Fibroblast of the aortic adventitia (primary cell): ENCODE results near the gene SUSD1. TPM values are rescaled to one million over a fixed set of nuclear protein-coding genes. Genes with fewer than 3 reads are reported as not detected.

Experiments
- DNase-seq: peaks from one replicate; pipeline ENCODE4 v3.0.0-alpha.2; 2010; ENCODE audit warnings: low read depth
- H3K4me3 ChIP-seq: 2 replicates; pipeline ENCODE4 v1.5.1; 2011; ENCODE audit warnings: low read depth, mild to moderate bottlenecking, control low read depth, low read length, moderate library complexity
- CTCF ChIP-seq: IDR thresholded peaks from 2 replicates; pipeline ENCODE4 v1.5.1; 2011; ENCODE audit warnings: mild to moderate bottlenecking, low read length, control low read depth, inconsistent platforms; ENCODE audit not compliant: insufficient read depth
- total RNA-seq: library from RNA; depleted of rRNA; stranded (reverse); fragments of >200 nt; gene quantifications from 2 replicates; pipeline ENCODE4 v1.2.3, GENCODE V29; 2012; ENCODE audit warnings: low replicate concordance

The SUSD1 gene
- total RNA-seq, 1 donor: 16.4 TPM

- TF ChIP-seq CTCF: no peak
- DNase-seq: no peak
Measured at GRCh38 chr9:112054916-112055315, 120.2 kb downstream of the SUSD1 start.

GRCh38 chr9:112051812-112052211 lies 123.3 kb downstream of the SUSD1 start:
- no peak for TF ChIP-seq CTCF
- no peak overlapping the region for H3K4me3 ChIP-seq
- DNase-seq: peak; percentile 86

More at GRCh38 chr9:112054916-112055315, 120.2 kb downstream of the SUSD1 start:
- no peak overlapping the region for H3K4me3 ChIP-seq

DNA sequence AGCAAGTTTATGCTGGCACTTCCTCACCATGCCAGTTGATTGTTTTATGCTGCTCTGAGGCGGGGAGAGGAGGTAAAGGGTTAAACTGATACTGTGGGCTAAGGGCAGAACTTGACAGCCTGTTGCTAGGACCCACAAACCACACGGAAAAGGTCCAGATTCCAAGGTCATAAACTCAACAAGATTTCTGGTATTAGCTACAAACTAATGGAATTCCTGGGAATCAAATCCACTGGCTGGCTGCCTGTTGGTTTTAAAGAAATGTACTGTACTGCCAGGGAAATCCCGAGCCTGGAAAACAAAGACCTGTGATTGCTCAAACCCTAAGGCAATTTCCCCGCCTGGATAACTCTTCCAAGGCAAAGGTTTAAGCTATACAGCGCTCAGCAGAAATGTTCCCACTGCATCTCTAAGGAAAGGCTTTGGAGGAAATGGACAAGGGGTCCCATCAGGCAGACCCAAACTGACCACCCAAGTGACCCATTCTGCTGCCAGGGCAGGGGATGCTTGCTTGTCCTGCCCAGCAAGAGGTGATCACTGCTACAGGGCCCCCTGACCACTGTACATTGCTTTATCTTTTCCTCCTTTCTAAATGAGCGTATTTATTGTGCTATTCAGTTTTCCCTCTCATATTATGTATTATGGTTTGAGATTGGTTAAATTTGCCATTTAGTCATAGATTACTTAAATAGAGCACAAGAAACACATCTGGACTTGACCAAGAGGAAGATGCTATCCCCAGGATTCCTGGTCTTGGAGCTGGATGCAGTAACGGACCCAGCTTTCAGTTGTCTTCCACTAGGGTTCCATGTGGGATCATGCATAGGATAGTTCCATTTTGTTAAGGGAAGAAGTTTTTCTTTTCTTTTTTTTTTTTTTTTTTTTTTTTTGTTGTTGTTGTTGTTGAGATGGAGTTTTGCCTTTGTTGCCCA lies 124.3 kb downstream of the SUSD1 start:
- peak; percentile 100 for DNase-seq
- no peak overlapping the region for H3K4me3 ChIP-seq
- no peak for TF ChIP-seq CTCF

- H3K4me3 ChIP-seq: no peak overlapping the region
- DNase-seq: peak; percentile 93
- TF ChIP-seq CTCF: no peak
Measured at GRCh38 chr9:112049811-112050516, 125.1 kb downstream of the SUSD1 start.

DNA sequence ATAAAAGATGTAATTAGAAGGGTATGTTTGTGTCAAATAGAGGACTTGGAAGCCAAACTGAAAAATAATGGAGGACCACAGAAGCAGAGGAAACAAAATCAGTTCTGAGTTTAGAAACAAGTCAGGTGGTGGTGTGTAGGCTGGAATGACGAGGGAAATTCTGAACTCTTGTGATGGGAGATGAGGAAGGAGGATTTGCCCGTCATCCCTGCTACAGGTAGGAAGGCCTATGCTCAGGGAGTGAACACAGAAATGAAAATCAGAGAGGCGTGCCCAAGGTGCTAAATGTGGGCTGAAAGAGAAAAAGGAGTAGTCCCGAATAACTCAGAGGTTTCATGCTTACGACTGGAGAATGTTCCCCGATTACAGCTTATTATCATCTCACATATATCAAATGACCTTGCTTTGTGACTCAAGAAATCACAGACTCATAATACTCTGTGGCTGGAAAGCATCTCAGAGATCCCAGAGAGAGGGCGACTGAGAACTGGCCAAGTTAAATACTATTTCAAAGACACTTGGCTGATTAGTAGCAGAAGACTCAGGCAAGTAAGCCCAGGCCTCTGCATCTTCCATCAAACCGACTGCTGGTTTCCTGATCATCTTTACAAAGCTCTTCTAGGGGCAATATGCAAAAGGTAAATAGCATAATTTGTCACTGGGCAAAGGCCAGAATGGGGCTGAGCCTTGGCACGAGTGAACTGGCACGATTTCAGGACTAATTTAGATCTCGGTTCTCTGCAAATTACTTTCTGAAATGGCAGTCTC lies 126.0 kb downstream of the SUSD1 start:
- no peak for TF ChIP-seq CTCF
- peak overlapping the region; percentile 4 for H3K4me3 ChIP-seq
- peak; percentile 94 for DNase-seq

GRCh38 chr9:112047538-112048066 lies 127.5 kb downstream of the SUSD1 start:
- DNase-seq: no peak
- TF ChIP-seq CTCF: no peak
- no peak overlapping the region for H3K4me3 ChIP-seq
